GM21723 (cell line): Measurements from ENCODE around the gene ACCSL.

ENCODE experiments used
- ATAC-seq: cut with Tn5 transposase; IDR thresholded peaks from one replicate; pipeline ENCODE4 v1.9.1; 2021; ENCODE audit warnings: mild to moderate bottlenecking, moderate library complexity; ENCODE audit not compliant: unreplicated experiment

ACCSL gene

DNA sequence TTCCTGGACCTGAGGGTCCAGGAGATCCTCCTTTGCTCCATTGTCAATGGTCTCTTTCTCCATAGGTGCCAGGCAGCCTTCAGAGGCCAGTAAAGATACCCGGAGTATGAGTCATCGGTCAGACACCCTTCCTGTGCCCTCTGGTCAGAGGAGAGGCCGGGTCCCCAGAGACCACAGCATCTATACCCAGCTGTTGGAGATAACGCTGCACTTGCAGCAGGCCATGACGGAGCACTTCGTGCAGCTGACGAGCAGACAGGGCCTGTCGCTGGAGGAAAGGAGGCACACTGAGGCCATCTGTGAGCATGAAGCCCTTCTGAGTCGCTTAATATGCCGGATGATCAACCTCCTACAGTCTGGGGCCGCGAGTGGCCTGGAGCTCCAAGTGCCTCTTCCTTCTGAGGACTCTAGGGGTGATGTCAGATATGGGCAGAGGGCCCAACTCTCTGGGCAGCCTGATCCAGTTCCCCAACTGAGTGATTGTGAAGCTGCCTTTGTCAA lies at the start of gene ACCSL:
Gene ACCSL (plus strand): TSS at position 51 of the 501 bp plus-strand sequence. CDS start 56 bp downstream, at position 107.
- ATAC-seq, result no peak

DNA sequence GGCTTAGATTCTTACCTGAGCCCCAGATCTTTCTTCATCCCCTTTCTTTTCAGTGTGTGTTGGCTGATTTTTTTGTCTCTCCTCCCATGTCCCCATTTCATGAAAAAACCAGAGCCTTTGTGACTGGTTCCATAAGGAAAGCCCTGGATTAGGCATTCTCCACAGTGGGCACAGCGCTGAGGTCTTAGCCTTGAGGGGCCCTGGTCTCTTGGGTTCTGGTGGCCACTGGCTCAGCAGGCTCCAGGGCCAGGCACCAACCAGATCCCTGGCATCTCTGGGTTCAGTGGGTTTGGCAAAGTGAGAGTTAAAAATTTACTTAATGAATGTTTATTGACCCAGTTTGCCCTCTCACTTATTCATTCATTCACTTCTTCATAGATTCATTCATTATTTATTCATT lies 49.5 kb upstream of the ACCSL start:
- no peak for ATAC-seq

DNA sequence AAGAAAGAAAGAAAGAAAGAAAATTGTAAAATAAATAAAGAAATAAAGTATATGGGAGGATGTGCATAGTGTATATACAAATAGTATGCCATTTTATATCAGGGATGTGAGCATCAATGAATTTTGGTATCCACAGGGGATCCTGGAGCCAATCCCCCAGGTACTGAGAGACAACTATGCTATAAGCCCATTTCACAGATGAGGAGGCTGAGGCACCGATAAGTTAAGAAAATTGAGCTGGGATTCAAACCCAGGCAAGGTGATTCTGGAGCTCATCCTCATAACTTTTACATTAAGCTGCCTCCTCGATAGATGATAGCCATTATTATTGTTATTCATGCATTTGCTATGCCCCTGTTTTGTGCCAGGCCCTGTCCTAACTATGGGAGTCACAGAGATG lies 47.0 kb upstream of the ACCSL start:
- ATAC-seq, result no peak

- no peak for ATAC-seq
These were observed 45.3 kb upstream of the ACCSL start for GRCh38 chr11:44002191-44003093.

- no peak for ATAC-seq
These were observed 43.9 kb upstream of the ACCSL start for GRCh38 chr11:44003736-44004451.

- ATAC-seq, result no peak
These were observed 43.2 kb upstream of the ACCSL start for GRCh38 chr11:44004452-44005062.

DNA sequence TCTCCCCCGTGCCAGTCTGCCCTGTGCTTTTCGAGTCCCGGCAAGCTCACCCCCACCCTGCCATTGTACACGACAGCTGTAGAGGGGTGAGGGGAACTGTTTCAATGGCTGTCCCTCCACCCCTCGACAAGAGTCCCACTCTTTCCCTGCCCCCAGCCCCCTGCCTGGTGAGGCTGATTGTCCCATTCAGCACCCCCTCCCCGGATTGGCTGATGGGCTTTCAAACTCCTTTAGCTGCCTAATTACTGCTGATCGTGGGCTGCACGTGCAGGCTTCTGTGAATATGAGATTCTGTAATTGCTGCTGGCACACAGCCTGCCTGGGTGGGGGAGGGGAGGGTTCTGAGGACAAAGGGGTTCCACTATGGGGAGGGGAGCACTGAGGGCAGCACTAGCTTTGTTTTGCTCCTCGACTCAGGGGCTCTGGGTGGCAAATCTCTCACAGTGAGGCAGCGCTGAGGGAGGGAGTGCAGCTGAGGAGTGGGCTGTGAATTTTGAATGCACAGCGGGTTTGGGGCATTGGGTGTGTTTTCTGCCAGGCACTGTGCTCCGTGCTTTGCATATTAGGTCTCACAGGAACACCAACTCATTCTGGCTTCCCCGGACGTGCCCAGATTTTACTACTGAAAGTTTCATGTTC lies 42.6 kb upstream of the ACCSL start:
- ATAC-seq, result no peak

GRCh38 chr11:44005956-44006355 lies 41.8 kb upstream of the ACCSL start:
- no peak for ATAC-seq

DNA sequence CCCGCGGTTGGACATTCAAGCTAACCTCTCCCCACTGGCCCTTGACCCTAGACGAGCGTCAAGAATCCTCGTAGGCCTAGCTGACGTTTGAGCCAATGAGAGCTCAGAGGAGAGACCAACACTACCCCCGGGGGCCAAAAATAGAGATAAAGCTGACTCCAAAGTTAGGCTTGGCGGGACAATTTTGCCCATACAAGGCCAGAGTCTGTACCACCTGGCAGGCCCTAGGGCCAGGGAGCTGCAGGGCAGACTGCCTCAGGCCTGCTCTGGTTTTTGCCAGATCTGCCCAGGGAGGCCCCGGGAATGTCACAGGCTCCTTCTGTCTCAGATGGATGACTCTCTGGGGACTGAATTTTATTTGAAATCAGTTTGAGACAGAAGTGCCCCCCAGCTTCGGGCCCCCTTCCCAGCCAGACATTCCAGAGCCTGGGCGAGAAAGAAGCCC lies 40.8 kb upstream of the ACCSL start:
- ATAC-seq, result no peak

GRCh38 chr11:44007481-44008087 lies 40.2 kb upstream of the ACCSL start:
- ATAC-seq, result no peak

DNA sequence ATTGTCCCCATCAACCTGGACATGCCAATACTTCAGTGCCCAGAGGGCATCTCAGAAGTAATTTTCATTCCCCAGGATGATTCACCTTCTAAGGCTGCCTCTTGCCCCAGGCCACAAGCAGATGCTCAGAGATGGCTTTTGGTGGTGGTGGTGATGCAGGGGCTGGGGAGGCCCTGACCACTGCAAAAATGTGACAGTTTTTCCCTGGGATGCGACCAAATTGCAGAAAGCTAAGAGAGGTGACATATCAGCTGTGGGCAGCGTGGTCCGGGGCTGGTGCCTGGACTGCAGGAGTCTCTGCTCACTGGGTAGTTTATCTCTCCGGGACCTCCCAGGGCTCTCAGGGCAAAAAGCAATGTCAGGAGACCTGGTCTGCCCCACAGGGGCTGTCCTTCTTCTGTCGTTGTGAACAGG lies 39.7 kb upstream of the ACCSL start:
- no peak for ATAC-seq

GRCh38 chr11:44008698-44009097 lies 39.1 kb upstream of the ACCSL start:
- no peak for ATAC-seq

- ATAC-seq, result no peak
These were observed 37.0 kb upstream of the ACCSL start for GRCh38 chr11:44010789-44011251.

DNA sequence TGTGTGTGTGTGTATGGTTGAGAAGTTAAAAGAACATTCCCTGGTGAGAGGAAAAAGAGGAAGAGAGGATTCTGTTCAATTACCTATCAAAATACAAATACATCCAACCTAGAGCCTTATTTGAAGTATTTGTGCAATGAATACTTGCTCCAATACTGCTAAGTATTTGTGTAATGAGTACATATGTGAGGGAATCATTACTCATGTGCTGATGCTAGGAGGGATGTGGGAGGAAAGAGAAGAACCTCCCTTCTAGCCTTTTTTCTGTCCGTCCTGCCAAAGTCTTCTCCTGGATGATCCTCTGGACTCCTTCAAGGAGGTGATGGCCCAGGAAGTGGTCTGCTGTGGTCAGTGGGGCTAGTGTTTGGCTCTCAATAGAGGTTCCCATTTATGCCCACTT lies 36.0 kb upstream of the ACCSL start:
- no peak for ATAC-seq

GRCh38 chr11:44014968-44015623 lies 32.7 kb upstream of the ACCSL start:
- no peak for ATAC-seq

- ATAC-seq, result no peak
These were observed 32.2 kb upstream of the ACCSL start for GRCh38 chr11:44015624-44016007.

DNA sequence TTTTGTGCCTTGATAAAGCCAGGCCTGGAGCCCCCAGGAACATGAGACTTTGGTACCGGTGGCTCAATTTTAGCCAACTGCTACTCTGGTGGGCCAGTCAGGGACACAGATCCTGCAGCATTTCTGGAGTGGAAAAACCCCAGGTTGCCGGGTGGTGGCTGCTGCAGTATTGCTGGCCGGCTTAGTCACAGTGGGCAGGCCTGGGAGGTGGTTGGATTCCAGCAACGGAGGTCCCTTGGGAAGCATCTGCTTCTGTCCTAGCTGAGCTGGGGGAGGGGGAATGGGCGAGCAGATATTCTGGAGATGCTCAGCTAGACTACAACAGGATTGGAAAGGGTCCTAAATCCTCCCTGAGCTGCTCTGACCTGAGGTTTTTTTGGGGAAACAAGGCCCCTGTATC lies 31.6 kb upstream of the ACCSL start:
- no peak for ATAC-seq

GRCh38 chr11:44016546-44017442 lies 31.0 kb upstream of the ACCSL start:
- ATAC-seq, result no peak
